A549 (cell line): Measurements from ENCODE around the gene PFAS. TPM values are rescaled to one million over a fixed set of nuclear protein-coding genes. Genes with fewer than 3 reads are reported as not detected.
A peak's percentile ranks its signal among the peaks of the same experiment; 100 is the strongest.

Experiments
- ATAC-seq, 2 experiments: fragments of 200-7000 bp in 1 of 2; fragments of >200 bp in 1 of 2; cut with Nextera tagmentation in 1 of 2; cut with Tn5 transposase in 1 of 2; 3 replicates each; pipeline versions ENCODE4 v1.8.0 to v1.9.1; 2018 to 2020; ENCODE audit warnings: mild to moderate bottlenecking in 1 of 2, moderate library complexity in 1 of 2
- CTCF ChIA-PET: fragments of 300-600 bp; sonication (Branson Sonifier 250); formaldehyde crosslinking; extraction: SDS; loops from one replicate; lab custom pipeline; 2021; ENCODE audit warnings: antibody characterized with exemption, inconsistent platforms; lab: Yijun Ruan, JAX
- POLR2A ChIA-PET: fragments of 350-600 bp; formaldehyde crosslinking; extraction: SDS; loops from one replicate; lab custom pipeline; 2021; ENCODE audit warnings: antibody characterized with exemption, inconsistent platforms; lab: Yijun Ruan, JAX
- DNase-seq, 2 experiments: peaks; one replicate each; pipeline versions ENCODE4 v3.0.0 to v3.0.0-alpha.2; 2011 to 2016; ENCODE audit warnings: low read depth in 1 of 2, low spot score in 1 of 2
- FAIRE-seq: peaks from 2 replicates; lab custom pipeline; 2011; peaks lifted over from hg19 to GRCh38; lab: Jason Lieb, UNC
- H3K27ac ChIP-seq, 2 experiments: fragments of >200 bp; sonication (Bioruptor Twin); formaldehyde crosslinking; 3 replicates each; pipeline ENCODE4 v1.5.1; 2016 to 2017
- H3K4me1 ChIP-seq: fragments of >200 bp; sonication (Bioruptor Twin); formaldehyde crosslinking; 3 replicates; pipeline ENCODE4 v1.6.1; 2016
- H3K4me2 ChIP-seq: fragments of >200 bp; sonication (Bioruptor Twin); formaldehyde crosslinking; 3 replicates; pipeline ENCODE4 v1.6.1; 2016
- H3K4me3 ChIP-seq: fragments of >200 bp; sonication (Bioruptor Twin); formaldehyde crosslinking; 3 replicates; pipeline ENCODE4 v1.5.1; 2016
- H3K9me3 ChIP-seq: fragments of >200 bp; sonication (Bioruptor Twin); formaldehyde crosslinking; 3 replicates; pipeline ENCODE4 v1.6.1; 2016
- BHLHE40 ChIP-seq: IDR thresholded peaks from 2 replicates; pipeline ENCODE4 v1.6.1; 2012; ENCODE audit warnings: low read depth, low read length, inconsistent platforms
- CBX2 ChIP-seq: fragments of 200-600 bp; sonication (generic); IDR thresholded peaks from 2 replicates; pipeline ENCODE4 v1.6.1; 2016; ENCODE audit warnings: low read depth, mild to moderate bottlenecking, borderline replicate concordance
- CEBPB ChIP-seq, 2 experiments: fragments of >200 bp in 1 of 2; sonication (Bioruptor Twin) in 1 of 2; formaldehyde crosslinking in 1 of 2; IDR thresholded peaks; 2 replicates each; pipeline ENCODE4 v1.6.1; 2012 to 2016
- CHD4 ChIP-seq: fragments of 200-600 bp; sonication (generic); IDR thresholded peaks from 2 replicates; pipeline ENCODE4 v1.6.1; 2016; ENCODE audit warnings: antibody characterized with exemption, mild to moderate bottlenecking, borderline replicate concordance
- EP300 ChIP-seq, 2 experiments: fragments of >200 bp; sonication (Bioruptor Twin); formaldehyde crosslinking; IDR thresholded peaks; 2 replicates in 1 of 2; 3 replicates in 1 of 2; pipeline ENCODE4 v1.6.1; 2016 to 2017
- FOSL2 ChIP-seq, 2 experiments: fragments of 450-650 bp in 1 of 2; fragments of >200 bp in 1 of 2; sonication (Bioruptor Twin) in 1 of 2; formaldehyde crosslinking; IDR thresholded peaks; 2 replicates each; pipeline versions ENCODE4 v1.5.0 to v1.6.1; 2016 to 2020; ENCODE audit warnings: mild to moderate bottlenecking in 1 of 2, moderate library complexity in 1 of 2
- FOXS1 ChIP-seq: fragments of 250-450 bp; sonication (Bioruptor Pico); IDR thresholded peaks from 2 replicates; pipeline ENCODE4 v1.5.0; 2020; ENCODE audit warnings: mild to moderate bottlenecking, moderate library complexity
- HDAC2 ChIP-seq: fragments of 200-600 bp; sonication (generic); IDR thresholded peaks from 2 replicates; pipeline ENCODE4 v1.6.1; 2016
- HEYL ChIP-seq: fragments of 250-450 bp; sonication (Bioruptor Pico); IDR thresholded peaks from 2 replicates; pipeline ENCODE4 v1.8.0; 2021; ENCODE audit warnings: mild to moderate bottlenecking, moderate library complexity
- MAZ ChIP-seq: fragments of 150-350 bp; IDR thresholded peaks from 2 replicates; pipeline ENCODE4 v1.6.1; 2014; ENCODE audit warnings: antibody characterized with exemption, low read depth, low read length, borderline replicate concordance
- MYC ChIP-seq: IDR thresholded peaks from 2 replicates; pipeline ENCODE4 v1.6.1; 2012; ENCODE audit warnings: mild to moderate bottlenecking, inconsistent platforms, low read length, improper control_type of control experiment, borderline replicate concordance
- NR3C1 ChIP-seq: fragments of >200 bp; sonication (Bioruptor Twin); formaldehyde crosslinking; IDR thresholded peaks from 3 replicates; pipeline ENCODE4 v1.6.1; 2017
- PHF8 ChIP-seq: fragments of 200-600 bp; sonication (generic); IDR thresholded peaks from 2 replicates; pipeline ENCODE4 v1.6.1; 2016; ENCODE audit warnings: low read depth, mild to moderate bottlenecking, antibody characterized with exemption, moderate library complexity, borderline replicate concordance
- RAD21 ChIP-seq, 2 experiments: fragments of >200 bp in 1 of 2; sonication (Bioruptor Twin) in 1 of 2; formaldehyde crosslinking in 1 of 2; IDR thresholded peaks in 1 of 2; conservative IDR thresholded peaks in 1 of 2; 2 replicates in 1 of 2; 3 replicates in 1 of 2; pipeline ENCODE4 v1.6.1; 2012 to 2018; ENCODE audit warnings: inconsistent platforms in 1 of 2
- RARB ChIP-seq: fragments of 250-450 bp; sonication (Bioruptor Pico); IDR thresholded peaks from 2 replicates; pipeline ENCODE4 v1.8.0; 2021; ENCODE audit warnings: mild to moderate bottlenecking, moderate library complexity
- SMC3 ChIP-seq: fragments of >200 bp; sonication (Bioruptor Twin); formaldehyde crosslinking; IDR thresholded peaks from 3 replicates; pipeline ENCODE4 v1.6.1; 2018; ENCODE audit warnings: inconsistent platforms
- TFCP2L1 ChIP-seq: fragments of 250-450 bp; sonication (Bioruptor Pico); IDR thresholded peaks from 2 replicates; pipeline ENCODE4 v1.5.0; 2021; ENCODE audit warnings: mild to moderate bottlenecking
- ZC3H11A ChIP-seq: fragments of 450-650 bp; IDR thresholded peaks from 2 replicates; pipeline ENCODE4 v1.6.1; 2014; ENCODE audit warnings: antibody characterized with exemption, mild to moderate bottlenecking
- ZFP36 ChIP-seq: fragments of 450-650 bp; IDR thresholded peaks from 2 replicates; pipeline ENCODE4 v1.6.1; 2014; ENCODE audit warnings: borderline replicate concordance; ENCODE audit not compliant: partially characterized antibody
- ZSCAN20 ChIP-seq: fragments of 250-450 bp; sonication (Bioruptor Pico); IDR thresholded peaks from 2 replicates; pipeline ENCODE4 v1.8.0; 2022; ENCODE audit warnings: mild to moderate bottlenecking, moderate library complexity
- WGBS: methylation state at CpG from one replicate; pipeline ENCODE4 v1.1.6; 2017; ENCODE audit errors: missing lambda C conversion rate; 5-methylcytosine and 5-hydroxymethylcytosine counted together
- polyA plus RNA-seq, 4 experiments: library from polyadenylated mRNA; depleted of rRNA in 3 of 4; stranded (reverse); fragments of >200 nt; fragmentation: RNase III in 1 of 4; extraction: RNeasy Plus Mini Kit Qiagen cat#74134 plus additional on column Dnase treatment in 1 of 4; gene quantifications; 2 replicates in 3 of 4; 3 replicates in 1 of 4; pipeline ENCODE4 v1.2.3, GENCODE V29; 2011 to 2017
- TF ChIP-seq, protein P1 (sequence below): fragments of 250-450 bp; sonication (Bioruptor Pico); IDR thresholded peaks from 2 replicates; pipeline ENCODE4 v1.5.0; 2020; ENCODE audit warnings: low read depth, mild to moderate bottlenecking, moderate library complexity
- TF ChIP-seq, protein P2 (sequence below): fragments of 200-600 bp; sonication (generic); IDR thresholded peaks from 2 replicates; pipeline ENCODE4 v1.6.1; 2016; ENCODE audit warnings: antibody characterized with exemption, mild to moderate bottlenecking, moderate library complexity
- TF ChIP-seq, protein P3 (sequence below): IDR thresholded peaks from 2 replicates; pipeline ENCODE4 v1.6.1; 2012
- TF ChIP-seq, protein P4 (sequence below): fragments of >200 bp; sonication (Bioruptor Twin); formaldehyde crosslinking; IDR thresholded peaks from 3 replicates; pipeline ENCODE4 v1.5.1; 2016
- TF ChIP-seq, protein P5 (sequence below): fragments of >200 bp; sonication (Bioruptor Twin); formaldehyde crosslinking; IDR thresholded peaks from 2 replicates; pipeline ENCODE4 v1.6.1; 2016
- TF ChIP-seq, protein P6 (sequence below): IDR thresholded peaks from 2 replicates; pipeline ENCODE4 v1.6.1; 2012
- TF ChIP-seq, protein P7 (sequence below): fragments of 450-650 bp; IDR thresholded peaks from 2 replicates; pipeline ENCODE4 v1.6.1; 2014; ENCODE audit warnings: antibody characterized with exemption
- TF ChIP-seq, protein P8 (sequence below): fragments of 250-450 bp; sonication (Bioruptor Pico); IDR thresholded peaks from 2 replicates; pipeline ENCODE4 v1.5.0; 2021; ENCODE audit warnings: mild to moderate bottlenecking, moderate library complexity, borderline replicate concordance

PFAS gene
- polyA plus RNA-seq, 2 of the 4 experiments (the other 2 are of a cell fraction) = 51.9 to 58.2 TPM

DNA sequence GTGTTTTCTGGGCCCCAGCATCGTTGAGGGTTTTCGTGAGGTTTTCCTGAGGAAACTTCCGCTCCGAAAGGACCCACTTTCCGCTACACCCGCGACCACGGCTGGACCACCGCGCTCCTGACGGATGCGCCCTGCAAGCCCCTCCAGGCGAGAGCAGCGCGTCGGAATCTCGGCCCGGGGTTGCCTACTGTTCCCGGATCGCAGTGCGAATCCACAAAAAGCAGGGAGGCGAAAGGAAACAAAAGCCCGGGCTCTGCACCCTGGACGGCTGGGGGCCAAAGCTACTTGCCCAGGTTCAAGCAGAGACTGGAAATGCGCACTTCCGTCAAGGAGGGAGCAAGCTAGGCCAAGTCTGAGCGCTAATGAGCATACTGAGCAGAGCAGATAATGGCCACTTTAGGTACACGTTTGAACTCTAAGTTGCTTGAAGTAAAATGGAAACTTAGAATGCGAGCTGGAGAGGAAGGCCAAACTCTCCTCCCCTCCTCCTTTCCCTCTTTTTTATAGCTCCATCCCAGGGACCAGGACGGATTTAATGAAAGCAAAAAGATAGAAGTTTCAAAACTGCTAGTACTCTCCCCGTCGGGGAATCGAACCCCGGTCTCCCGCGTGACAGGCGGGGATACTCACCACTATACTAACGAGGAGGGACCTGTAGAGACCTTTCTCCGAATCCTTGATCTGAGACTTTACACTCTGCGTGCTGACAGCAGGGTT is 27.3 kb upstream of the PFAS start:
- peak overlapping the region; percentile 78 for H3K4me3 ChIP-seq
- WGBS = 2% methylated on average over 40 of the region's 40 CpGs
- H3K27ac ChIP-seq = peak overlapping the region; percentile 95 to 97
- peak; percentile 82 to 95 for DNase-seq
- H3K4me1 ChIP-seq = peaks cover 24% of the 10 kb centered on the region
- POLR2A ChIA-PET = interaction anchor here (0.9 to 7.9 kb wide), 17 partner anchors 11 to 102 kb away, joined by 3 to 159 read pairs (median 6); partner anchors contain the start of genes AURKB, BORCS6, CTC1 and PFAS
- peak; percentile 16 to 49 for ATAC-seq
- CTCF ChIA-PET = interaction anchor here (0.6 to 12.0 kb wide), 29 partner anchors 9 to 148 kb away, joined by 3 to 160 read pairs (median 5); partner anchors contain the start of genes ALOXE3, AURKB, BORCS6 and CTC1
- H3K9me3 ChIP-seq = no peaks in the 10 kb centered on the region
- peak overlapping the region; percentile 94 for H3K4me2 ChIP-seq
- no peak for FAIRE-seq
- TF ChIP-seq EP300 (IDR thresholded peaks at IDR 0.05) (no peak), PHF8 (peak; percentile 52; the same call in 1 of the 2 replicates), CHD4 (no peak), RAD21 (conservative IDR thresholded peaks at IDR 0.05 in 1 of 2, IDR thresholded peaks at IDR 0.05 in 1 of 2) (no peak), MAZ (peak; percentile 22; the same call in 1 of the 2 replicates), ZSCAN20 (no peak), ZFP36 (no peak), NR3C1 (no peak), FOXS1 (CRISPR knock-in tag) (peak; percentile 72), BHLHE40 (no peak), FOSL2 (IDR thresholded peaks at IDR 0.05) (no peak), FOSL2 (CRISPR knock-in tag; IDR thresholded peaks at IDR 0.05) (0 out of 2 replicates have a peak, but pooled peaks have one; percentile 5), SMC3 (no peak), RARB (no peak), CBX2 (no peak), HEYL (no peak), HDAC2 (no peak), CEBPB (IDR thresholded peaks at IDR 0.05) (peak; percentile 14 to 79; a peak in 3 of 4 replicates), ZC3H11A (no peak), TFCP2L1 (no peak), MYC (no peak)
- TF ChIP-seq, protein P1, sequence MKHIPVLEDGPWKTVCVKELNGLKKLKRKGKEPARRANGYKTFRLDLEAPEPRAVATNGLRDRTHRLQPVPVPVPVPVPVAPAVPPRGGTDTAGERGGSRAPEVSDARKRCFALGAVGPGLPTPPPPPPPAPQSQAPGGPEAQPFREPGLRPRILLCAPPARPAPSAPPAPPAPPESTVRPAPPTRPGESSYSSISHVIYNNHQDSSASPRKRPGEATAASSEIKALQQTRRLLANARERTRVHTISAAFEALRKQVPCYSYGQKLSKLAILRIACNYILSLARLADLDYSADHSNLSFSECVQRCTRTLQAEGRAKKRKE (CRISPR knock-in tag) = no peak
- TF ChIP-seq, protein P2, sequence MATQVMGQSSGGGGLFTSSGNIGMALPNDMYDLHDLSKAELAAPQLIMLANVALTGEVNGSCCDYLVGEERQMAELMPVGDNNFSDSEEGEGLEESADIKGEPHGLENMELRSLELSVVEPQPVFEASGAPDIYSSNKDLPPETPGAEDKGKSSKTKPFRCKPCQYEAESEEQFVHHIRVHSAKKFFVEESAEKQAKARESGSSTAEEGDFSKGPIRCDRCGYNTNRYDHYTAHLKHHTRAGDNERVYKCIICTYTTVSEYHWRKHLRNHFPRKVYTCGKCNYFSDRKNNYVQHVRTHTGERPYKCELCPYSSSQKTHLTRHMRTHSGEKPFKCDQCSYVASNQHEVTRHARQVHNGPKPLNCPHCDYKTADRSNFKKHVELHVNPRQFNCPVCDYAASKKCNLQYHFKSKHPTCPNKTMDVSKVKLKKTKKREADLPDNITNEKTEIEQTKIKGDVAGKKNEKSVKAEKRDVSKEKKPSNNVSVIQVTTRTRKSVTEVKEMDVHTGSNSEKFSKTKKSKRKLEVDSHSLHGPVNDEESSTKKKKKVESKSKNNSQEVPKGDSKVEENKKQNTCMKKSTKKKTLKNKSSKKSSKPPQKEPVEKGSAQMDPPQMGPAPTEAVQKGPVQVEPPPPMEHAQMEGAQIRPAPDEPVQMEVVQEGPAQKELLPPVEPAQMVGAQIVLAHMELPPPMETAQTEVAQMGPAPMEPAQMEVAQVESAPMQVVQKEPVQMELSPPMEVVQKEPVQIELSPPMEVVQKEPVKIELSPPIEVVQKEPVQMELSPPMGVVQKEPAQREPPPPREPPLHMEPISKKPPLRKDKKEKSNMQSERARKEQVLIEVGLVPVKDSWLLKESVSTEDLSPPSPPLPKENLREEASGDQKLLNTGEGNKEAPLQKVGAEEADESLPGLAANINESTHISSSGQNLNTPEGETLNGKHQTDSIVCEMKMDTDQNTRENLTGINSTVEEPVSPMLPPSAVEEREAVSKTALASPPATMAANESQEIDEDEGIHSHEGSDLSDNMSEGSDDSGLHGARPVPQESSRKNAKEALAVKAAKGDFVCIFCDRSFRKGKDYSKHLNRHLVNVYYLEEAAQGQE = no peak
- TF ChIP-seq, protein P3, sequence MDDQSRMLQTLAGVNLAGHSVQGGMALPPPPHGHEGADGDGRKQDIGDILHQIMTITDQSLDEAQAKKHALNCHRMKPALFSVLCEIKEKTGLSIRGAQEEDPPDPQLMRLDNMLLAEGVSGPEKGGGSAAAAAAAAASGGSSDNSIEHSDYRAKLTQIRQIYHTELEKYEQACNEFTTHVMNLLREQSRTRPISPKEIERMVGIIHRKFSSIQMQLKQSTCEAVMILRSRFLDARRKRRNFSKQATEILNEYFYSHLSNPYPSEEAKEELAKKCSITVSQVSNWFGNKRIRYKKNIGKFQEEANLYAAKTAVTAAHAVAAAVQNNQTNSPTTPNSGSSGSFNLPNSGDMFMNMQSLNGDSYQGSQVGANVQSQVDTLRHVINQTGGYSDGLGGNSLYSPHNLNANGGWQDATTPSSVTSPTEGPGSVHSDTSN = no peak
- TF ChIP-seq, protein P4, sequence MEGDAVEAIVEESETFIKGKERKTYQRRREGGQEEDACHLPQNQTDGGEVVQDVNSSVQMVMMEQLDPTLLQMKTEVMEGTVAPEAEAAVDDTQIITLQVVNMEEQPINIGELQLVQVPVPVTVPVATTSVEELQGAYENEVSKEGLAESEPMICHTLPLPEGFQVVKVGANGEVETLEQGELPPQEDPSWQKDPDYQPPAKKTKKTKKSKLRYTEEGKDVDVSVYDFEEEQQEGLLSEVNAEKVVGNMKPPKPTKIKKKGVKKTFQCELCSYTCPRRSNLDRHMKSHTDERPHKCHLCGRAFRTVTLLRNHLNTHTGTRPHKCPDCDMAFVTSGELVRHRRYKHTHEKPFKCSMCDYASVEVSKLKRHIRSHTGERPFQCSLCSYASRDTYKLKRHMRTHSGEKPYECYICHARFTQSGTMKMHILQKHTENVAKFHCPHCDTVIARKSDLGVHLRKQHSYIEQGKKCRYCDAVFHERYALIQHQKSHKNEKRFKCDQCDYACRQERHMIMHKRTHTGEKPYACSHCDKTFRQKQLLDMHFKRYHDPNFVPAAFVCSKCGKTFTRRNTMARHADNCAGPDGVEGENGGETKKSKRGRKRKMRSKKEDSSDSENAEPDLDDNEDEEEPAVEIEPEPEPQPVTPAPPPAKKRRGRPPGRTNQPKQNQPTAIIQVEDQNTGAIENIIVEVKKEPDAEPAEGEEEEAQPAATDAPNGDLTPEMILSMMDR = no peak
- TF ChIP-seq, protein P5, sequence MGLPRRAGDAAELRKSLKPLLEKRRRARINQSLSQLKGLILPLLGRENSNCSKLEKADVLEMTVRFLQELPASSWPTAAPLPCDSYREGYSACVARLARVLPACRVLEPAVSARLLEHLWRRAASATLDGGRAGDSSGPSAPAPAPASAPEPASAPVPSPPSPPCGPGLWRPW = no peak
- TF ChIP-seq, protein P6, sequence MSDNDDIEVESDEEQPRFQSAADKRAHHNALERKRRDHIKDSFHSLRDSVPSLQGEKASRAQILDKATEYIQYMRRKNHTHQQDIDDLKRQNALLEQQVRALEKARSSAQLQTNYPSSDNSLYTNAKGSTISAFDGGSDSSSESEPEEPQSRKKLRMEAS = no peak; the same call in none of the 2 replicates
- TF ChIP-seq, protein P7, sequence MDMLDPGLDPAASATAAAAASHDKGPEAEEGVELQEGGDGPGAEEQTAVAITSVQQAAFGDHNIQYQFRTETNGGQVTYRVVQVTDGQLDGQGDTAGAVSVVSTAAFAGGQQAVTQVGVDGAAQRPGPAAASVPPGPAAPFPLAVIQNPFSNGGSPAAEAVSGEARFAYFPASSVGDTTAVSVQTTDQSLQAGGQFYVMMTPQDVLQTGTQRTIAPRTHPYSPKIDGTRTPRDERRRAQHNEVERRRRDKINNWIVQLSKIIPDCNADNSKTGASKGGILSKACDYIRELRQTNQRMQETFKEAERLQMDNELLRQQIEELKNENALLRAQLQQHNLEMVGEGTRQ = no peak
- TF ChIP-seq, protein P8, sequence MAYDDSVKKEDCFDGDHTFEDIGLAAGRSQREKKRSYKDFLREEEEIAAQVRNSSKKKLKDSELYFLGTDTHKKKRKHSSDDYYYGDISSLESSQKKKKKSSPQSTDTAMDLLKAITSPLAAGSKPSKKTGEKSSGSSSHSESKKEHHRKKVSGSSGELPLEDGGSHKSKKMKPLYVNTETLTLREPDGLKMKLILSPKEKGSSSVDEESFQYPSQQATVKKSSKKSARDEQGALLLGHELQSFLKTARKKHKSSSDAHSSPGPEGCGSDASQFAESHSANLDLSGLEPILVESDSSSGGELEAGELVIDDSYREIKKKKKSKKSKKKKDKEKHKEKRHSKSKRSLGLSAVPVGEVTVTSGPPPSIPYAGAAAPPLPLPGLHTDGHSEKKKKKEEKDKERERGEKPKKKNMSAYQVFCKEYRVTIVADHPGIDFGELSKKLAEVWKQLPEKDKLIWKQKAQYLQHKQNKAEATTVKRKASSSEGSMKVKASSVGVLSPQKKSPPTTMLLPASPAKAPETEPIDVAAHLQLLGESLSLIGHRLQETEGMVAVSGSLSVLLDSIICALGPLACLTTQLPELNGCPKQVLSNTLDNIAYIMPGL (CRISPR knock-in tag) = peak; percentile 96
